NCI-H510A treated with DMSO at 0.1 percent for 48 hours (cell line): Measurements from ENCODE around the gene DLG4.
"Not testable (repeated sequence)": the region's sequence is repeated elsewhere in the genome, so short reads cannot be mapped to it uniquely, and the experiment has no call there.

Source experiments
- DNase-seq: peaks from one replicate; lab custom pipeline; 2025; lab: John Stamatoyannopoulos, UW

The DLG4 gene

DNA sequence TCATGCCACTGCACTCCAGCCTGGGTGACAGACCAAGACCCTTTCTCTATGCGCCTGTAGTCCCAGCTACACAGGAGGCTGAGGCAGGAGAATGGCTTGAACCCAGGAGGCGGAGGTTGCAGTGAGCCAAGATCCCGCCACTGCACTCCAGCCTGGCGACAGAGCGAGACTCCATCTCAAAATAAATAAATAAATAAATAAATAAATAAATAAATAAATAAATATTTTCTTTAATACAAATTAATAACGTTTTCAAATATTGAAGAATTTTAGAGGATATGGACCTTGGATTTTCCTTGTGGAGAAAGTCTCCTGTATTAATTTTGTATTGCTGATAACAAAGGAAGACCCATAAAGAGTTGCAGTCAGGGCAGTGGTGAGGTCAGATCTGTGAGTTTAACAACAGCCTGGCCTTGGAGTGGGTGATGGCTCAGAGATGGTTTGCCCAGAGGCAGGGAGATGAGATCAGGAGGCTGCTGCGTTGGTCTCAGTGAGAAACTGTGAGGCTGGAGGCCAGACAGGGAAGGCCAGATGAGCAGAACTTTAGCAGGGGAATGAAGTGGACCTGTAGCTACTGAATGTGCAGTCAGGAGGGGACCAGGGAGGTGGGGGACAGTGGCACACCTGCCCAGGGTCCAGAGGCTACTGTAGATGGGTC is 36.1 kb downstream of the DLG4 start:
- DNase-seq, result no peak

DNA sequence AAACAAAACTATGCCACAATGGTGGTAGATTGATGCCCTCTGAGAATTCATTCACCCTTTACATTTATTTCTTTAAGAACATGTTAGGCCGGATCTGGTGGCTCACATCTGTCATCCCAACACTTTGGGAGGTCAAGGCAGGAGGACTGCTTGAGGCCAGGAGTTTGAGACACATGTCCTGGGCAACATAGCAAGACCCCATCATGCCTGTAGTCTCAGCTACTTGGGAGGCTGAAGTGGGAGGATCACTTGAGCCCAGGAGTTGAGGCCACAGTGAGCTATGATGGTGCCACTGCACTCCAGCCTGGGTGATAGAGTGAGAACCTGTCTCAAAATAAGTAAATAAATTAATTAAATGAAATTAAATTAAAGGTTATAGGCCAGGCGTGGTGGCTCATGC is 37.5 kb downstream of the DLG4 start:
- DNase-seq, result not testable (repeated sequence)

DNA sequence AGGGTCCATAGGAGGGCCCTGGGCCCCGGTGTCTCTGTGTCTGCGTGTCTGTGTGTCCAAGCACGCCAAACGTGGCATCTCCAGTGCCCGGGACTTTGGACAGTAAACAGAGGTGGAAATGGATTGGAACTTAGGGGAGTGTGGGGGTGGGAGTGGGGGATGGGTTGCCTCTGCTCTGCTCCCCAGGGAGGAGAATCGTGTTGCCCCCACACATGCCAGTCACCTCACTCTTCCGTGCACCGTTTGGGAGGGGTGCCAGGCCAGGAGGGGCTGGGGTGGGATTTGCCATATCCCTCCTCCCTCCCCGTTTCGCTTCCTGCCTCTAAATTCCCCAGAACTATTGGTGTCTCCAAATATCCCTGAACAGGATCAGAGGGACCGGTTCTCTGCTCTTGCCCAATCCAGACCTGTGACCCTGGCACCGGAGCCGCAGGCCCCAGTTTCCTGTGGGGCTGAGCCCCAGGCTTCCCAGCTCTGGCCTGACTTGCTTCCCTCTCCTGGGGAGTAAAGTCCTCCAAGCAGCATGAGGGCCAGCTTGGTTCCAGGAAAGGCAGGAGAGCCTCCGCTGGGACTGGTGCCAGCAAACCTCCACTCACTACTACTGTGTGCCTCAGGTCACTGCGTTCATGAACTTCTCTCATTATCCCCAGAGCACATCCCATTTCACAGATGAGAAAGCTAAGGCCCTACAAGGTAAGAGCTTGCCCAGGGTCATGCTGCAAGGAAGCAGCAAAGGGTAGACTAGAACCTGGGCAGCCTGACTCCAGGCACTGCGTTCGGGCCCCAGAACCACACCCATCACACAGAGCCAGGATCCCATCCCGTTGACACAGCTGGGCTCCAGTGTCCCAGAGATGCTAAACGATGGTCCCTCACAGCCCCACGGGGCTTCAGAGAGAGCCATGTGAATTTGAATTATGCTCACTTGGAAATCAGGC is 40.0 kb downstream of the DLG4 start, which contains the start of gene ASGR1:
Gene ASGR1 (minus strand): TSS at position 54 of the 938 bp plus-strand sequence. CDS start 807 bp downstream, outside the sequence.
- DNase-seq, result no peak

DNA sequence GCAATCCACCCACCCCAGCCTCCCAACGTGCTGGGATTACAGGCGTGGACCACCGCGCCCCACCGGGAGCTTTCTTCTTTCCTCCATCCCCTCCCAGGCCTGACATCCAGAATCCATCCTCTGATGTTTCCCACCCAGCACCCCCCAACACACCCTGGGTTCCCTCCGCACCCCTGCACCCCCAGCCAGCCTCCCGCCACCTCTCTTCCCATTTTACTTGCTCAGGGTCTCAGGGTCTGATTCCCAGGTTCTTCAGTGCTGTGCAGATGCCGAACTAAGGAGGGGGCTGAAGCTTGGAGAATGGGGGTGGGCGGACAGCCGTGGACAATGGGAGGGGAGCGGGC is 40.7 kb downstream of the DLG4 start:
- DNase-seq, result no peak

DNA sequence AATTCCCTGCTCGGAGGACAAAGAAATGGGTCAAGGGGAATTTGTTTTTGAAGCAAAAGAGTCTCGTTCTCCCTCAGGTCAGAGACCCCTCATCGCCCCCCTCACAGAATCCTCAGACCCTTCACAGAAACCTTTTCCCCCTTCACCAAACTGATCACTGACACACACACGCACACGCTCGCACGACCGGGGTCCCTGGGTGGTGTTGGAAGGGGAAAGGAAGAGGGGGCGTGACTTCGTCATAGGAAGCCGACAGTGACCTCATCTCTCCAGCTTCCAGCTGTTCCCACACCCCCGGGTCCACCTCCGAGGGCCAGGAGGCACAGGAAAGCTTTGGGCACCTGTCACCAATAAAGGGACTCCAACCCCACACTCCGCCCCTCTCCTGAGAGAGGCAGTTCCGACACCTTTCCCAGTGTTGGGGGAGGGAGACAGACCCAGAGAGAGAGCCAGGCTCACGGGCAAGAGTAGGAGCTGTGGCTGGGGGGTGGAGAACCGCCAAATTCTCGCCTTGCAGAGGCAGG is 41.6 kb downstream of the DLG4 start:
- DNase-seq, result no peak

DNA sequence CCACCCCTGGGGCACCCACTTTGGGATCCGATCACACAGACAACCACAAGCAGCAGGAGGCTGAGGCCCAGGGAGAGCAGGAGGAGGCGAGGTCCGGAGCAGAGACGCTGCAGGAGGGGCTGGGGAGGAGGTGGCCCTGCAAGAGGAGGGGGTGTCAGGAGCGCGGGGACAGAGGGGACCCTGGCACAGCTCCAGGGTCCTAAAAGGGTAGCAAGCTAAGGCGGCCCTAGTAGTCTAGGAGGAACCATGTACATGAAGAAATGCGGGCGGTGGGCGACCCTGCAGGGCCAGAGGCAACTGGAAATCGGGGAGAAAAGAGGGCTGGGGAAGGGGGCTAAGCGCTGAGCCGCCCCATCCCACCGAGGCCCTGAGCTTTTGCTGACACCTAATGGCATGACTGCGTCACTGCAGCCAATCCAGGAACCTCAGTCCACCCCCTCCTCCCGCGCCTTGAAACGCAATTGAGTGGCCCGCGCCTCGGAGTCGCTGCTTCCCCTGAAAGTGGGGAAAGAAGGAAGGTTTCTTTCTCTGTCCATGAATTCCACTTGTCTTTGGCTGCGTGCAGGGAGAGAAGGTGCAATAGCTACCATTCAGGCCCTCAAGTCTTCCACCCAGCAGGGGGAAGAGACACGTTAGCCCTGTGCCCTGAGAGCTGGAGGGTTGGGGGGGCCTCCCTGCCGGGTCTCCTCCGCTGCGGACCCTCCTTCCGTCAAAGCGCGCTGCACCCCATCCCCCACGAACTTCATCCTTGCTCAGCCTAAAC is 42.3 kb downstream of the DLG4 start:
- DNase-seq, result peak; percentile 49

DNA sequence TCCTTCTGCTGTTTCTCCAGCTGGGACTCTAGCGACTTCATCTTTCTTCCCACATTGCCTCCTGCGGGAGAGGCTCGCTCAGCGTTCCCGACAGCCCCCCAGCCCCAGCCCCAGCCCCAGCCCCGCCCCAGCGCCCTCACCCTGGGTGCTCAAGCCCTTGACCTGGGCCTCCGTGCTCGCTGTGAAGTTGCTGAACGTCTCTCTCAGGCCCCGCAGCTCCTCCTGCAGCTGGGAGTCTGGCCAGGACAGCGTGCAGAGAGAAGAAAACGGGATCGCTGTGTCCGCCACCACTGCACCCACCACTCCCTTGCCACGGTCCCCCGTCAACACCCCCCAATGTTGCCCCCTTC is 42.8 kb downstream of the DLG4 start:
- no peak for DNase-seq

DNA sequence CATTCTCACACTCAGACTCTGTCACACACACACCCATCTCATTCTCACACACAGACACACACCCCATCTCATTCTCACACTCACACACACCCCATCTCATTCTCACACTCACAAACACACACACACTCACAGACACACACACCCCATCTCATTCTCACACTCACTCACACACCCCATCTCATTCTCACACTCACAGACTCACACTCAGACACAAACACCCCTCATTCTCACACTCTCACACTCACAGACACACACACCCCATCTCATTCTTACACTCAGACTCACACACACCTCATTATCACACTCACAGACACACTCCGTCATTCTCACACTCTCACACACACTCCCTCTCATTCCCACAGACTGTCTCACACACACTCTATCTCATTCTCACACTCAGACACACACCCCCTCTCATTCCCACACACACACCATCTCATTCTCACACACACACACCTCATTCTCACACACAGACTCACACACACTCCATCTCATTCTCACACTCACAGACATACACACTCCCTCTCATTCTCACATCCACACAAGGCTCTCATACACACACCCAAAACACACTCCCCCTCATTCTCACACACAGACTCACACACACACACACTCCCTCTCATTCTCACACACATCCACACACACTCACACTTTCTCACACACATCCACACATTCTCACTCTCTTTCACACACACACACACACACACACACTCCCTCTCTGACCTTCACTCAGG is 43.4 kb downstream of the DLG4 start:
- no peak for DNase-seq

DNA sequence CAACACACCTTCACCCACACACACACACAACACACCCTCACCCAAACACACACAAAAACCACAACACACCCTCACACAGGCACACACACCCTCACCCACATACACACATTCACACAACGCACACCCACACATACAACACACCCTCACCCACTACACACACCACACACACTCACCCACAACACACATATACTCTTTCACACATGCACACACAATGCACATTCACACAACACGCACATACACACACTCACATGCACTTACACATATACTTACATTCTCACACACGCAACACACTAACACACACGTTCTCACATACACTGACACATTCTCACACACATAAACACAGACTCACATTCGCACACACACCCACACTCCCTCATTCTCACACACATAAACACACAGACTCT is 44.3 kb downstream of the DLG4 start:
- DNase-seq, result no peak

DNA sequence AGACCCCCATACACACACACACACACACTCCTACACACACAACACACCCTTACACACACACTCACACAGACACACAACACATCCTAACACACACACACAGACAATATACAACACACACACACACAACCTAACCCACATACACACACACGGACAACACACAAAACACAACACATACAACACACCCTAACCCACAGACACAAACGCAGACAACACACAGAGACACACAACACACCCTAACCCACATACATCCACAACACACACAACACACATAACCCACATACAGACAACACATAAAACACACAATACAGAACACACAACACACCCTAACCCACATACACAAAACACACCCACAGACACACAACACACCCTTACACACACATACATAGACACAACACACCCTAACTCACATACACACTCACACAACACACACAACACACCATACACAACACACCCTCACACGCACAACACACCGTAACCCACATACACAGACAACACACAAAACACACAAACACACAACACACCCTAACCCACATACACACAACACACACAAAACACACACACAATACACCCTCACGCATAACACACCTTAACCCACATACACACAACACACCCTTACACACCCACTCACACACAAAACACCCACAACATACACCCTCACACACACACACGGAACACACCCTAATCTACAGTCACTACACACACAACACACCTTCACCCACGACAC is 44.9 kb downstream of the DLG4 start:
- DNase-seq, result no peak

DNA sequence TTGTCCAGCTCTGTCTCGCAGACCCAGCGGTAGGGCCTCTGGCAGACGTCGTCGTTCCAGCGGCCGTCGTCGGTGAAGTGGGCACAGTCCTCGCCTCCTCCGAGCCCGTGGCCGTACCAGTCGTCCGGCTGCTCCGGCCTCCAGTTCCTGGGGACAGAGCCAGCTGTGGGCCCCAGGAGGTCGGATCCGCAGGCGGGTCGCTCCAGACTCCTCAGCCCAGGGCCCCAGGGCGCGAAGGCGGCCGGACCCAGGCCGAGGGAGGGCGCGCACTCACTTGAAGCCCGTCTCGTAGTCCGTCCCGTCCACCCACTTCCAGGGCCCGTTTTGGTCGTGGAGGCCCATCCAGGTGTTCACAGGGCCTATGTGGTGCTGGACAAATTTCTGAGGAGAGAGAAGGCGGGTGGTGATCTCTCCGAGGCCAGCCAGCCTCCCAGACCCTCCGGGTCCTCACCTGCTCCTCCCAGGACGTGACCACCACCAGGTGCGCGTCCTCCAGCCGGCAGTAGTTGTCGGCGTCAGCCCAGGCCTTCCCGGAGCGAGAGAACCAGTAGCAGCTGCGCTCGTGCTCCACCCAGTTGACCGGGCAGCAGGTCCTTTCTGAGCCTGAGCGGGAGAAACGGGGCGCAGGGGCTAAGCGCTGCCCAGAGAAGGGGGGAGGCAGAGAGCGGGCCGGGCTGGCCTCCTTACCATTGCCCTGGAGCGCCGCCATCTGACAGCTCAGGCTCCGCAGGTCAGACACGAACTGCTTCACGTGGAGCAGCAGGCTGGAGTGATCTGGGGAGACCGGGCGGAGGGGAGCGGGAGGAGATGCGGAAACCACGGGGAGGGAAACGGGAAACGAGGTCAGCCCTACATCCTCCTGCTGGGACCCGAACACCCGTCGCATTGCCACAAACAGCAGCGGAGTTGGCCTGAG is 45.7 kb downstream of the DLG4 start:
- DNase-seq, result no peak

DNA sequence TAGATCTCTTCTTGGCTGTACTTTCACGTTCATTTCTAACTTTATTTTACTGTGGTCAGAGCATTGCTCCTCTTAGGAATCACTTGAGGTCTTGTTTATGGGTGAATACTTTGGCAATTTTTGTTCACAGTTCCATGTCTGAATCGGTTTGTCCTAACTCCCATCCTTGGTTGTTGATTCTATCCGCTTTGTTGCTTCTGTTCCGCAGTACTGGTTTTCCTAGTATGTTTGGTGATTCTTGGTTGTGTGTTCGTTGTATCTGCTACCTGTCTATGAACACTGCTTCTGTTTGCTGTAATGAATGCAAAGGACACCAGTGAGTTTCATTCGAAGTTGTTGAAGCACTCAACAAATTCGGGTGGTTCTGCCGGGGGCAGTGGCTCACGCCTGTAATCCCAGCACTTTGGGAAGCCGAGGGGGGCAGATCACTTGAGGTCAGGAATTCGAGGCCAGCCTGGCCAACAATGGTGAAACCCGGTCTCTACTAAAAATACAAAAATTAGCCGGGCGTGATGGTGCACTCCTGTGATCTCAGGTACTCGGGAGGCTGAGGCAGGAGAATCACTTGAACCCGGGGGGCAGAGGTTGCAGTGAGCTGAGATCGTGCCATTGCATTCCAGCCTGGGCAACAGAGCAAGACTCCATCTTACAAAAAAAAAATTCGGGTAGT is 47.0 kb downstream of the DLG4 start:
- DNase-seq, result not testable (repeated sequence)

DNA sequence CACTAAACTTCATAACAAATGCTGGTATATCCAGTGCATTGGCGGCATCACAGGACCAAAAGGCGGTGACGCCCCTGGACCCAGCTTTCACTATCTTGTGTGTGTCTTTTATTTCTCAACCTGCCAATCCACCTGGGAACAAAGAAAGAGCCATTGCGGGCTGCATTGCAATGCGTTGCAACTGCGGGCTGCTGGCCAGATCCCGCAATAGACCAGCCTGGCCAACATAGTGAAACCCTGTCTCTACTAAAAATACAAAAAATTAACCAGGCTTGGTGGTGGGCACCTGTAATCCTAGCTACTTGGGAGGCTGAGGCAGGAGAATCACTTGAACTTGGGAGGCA is 50.1 kb downstream of the DLG4 start:
- DNase-seq, result not testable (repeated sequence)

DNA sequence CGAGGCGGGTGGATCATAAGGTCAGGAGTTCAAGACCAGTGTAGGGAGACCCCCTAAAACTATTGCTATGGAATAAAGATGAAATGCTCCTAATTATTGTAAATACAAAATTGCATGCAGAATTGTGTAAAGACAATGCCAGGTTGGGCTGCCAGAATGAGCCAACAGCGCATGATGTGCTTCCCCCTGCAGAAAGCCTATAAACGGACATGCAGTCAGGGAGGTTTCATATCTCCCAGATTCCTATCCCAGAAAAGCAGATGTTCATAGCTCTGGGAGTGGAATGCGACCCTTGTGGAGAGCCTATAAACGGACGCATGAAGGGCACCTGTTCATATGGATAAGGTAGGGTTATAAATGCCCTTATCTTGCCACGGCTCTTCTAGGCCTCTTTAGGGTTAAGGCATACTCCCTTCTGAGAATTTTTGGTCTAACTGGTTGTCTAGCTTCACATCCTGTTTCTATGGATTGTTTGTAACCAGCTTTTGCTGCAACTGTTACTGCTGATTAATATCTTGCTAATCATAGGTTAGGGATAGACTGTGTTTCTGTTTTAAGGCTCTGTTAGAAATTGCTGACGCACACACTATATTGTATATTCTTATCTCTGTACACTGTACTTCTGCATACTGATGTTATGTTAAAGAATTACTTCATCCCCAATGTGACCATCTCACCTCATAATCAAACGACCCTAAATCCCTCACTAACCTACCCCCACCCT is 50.6 kb downstream of the DLG4 start:
- DNase-seq, result not testable (repeated sequence)

DNA sequence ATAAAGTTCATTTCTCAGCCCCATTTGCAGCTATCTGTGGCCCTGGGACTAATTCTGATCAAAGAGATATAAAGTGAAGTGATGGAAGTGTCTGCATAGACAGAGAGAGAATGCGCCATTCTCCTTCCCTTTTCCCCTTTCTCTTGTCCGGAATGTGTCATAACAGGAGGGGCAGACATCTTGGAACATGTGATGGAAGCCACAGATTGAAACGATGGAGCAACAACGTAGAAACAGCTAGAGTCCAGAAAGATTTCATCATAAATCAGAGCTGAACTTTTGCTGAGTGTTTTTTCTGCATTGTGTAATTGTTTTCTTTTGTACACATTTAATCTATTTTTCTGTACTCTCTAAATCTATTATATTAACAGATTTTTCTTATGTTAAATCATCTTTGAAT is 51.8 kb downstream of the DLG4 start:
- no peak for DNase-seq

DNA sequence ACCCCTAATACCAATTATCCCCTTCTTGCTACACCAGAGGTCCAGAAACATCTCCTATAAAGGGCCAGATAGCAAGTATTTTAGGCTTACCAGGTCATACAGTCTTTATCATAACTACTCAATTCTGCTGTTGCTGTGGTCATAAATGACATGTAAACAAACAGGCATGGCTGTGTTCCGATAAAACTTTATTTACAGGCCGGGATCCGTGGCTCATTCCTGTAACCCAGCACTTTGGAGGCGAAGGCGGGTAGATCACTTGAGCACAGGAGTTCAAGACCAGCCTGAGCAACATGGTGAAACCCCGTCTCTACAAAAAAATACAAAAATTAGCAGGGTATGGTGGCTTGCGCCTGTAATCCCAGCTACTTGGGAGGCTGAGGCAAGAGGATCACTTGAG is 52.8 kb downstream of the DLG4 start:
- DNase-seq, result no peak

DNA sequence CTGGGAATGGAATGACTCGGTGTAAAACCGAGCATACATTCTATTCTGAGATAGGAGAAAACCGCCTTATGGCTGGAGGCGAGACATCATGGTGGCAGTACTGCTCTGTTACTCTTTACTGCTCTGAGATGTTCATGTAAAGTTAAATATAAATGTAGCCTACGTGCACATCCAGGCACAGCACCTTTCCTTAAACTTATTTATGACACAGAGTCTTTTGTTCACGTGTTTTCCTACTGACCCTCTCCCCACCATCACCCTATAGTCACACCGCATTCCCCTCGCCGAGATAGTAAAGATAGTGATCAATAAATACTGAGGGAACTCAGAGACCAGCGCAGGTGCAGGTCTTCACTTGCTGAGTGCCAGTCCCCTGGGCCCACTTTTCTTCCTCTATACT is 60.1 kb downstream of the DLG4 start:
- not testable (repeated sequence) for DNase-seq

DNA sequence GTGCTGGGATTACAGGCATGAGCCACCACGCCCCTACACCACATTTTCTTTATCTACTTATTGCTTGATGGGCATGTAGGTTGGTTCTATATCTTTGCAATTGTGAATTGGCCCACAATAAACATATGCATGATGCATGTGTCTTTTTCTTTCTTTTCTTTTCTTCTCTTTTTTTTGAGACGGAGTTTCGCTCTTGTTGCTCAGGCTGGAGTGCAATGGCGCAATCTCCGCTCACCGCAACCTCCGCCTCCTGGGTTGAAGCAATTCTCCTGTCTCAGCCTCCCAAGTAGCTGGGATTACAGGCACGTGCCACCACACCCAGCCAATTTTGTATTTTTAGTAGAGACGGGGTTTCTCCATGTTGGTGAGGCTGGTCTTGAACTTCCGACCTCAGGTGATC is 61.2 kb downstream of the DLG4 start:
- not testable (repeated sequence) for DNase-seq
